ENCODE data around the gene XYLT1. TPM values are rescaled to one million over a fixed set of nuclear protein-coding genes. Genes with fewer than 3 reads are reported as not detected.

XYLT1 gene
- total RNA-seq, 1 experiment from 2014 or later: 25.0 TPM

GRCh38 chr16:17266608-17267313 lies 204.0 kb downstream of the XYLT1 start:
- Mint-ChIP-seq H3K27me3 (ENCODE audit: low read depth) (no peaks in the 10 kb centered on the region), H3K27ac (no peak overlapping the region), H3K9me3 (no peaks in the 10 kb centered on the region), H3K4me1 (peaks cover 23% of the 10 kb centered on the region), H3K36me3 (no peaks in the 10 kb centered on the region), H3K4me3 (no peak overlapping the region)
- CTCF ChIA-PET: interaction anchor here (1.3 to 1.4 kb wide), 2 partner anchors 8 to 201 kb away, joined by 3 to 4 read pairs; no protein-coding TSS in a partner anchor
- TF ChIP-seq GRHL2 (CRISPR knock-in tag; IDR thresholded peaks at IDR 0.05; ENCODE audit: insufficient replicate concordance, severe bottlenecking): no peak
- no peak for TF ChIP-seq GTF2I (CRISPR knock-in tag; conservative IDR thresholded peaks at IDR 0.05)
- TF ChIP-seq RORB (CRISPR knock-in tag; IDR thresholded peaks at IDR 0.05): no peak
- no peak for TF ChIP-seq CTCF (IDR thresholded peaks at IDR 0.05)
- TF ChIP-seq IRF2 (CRISPR knock-in tag; IDR thresholded peaks at IDR 0.05; ENCODE audit: borderline replicate concordance, low read depth): no peak
- DNase-seq (ENCODE audit: low spot score): no peak
- POLR2A ChIA-PET: no interaction called here
- ATAC-seq: peak; percentile 71

- no peak for ATAC-seq
- TF ChIP-seq NR3C1 (CRISPR knock-in tag; conservative IDR thresholded peaks at IDR 0.05; ENCODE audit: low read depth) (no peak), ZNF281 (CRISPR knock-in tag; IDR thresholded peaks at IDR 0.05) (no peak), TEAD4 (CRISPR knock-in tag; IDR thresholded peaks at IDR 0.05) (no peak), AR (CRISPR knock-in tag; IDR thresholded peaks at IDR 0.05) (no peak), GTF2I (CRISPR knock-in tag; conservative IDR thresholded peaks at IDR 0.05) (no peak), KAT7 (CRISPR knock-in tag; IDR thresholded peaks at IDR 0.05; ENCODE audit: borderline replicate concordance) (no peak), PREB (CRISPR knock-in tag; IDR thresholded peaks at IDR 0.05; ENCODE audit: borderline replicate concordance) (no peak), ARID4B (CRISPR knock-in tag; IDR thresholded peaks at IDR 0.05; ENCODE audit: borderline replicate concordance) (no peak), NR1H2 (CRISPR knock-in tag; IDR thresholded peaks at IDR 0.05) (no peak), FOXJ3 (CRISPR knock-in tag; IDR thresholded peaks at IDR 0.05; ENCODE audit: borderline replicate concordance) (no peak), RORB (CRISPR knock-in tag; IDR thresholded peaks at IDR 0.05) (no peak), HMGXB4 (CRISPR knock-in tag; IDR thresholded peaks at IDR 0.05) (no peak)
These were observed 205.6 kb downstream of the XYLT1 start for GRCh38 chr16:17265154-17265553.

More at GRCh38 chr16:17265154-17265553, 205.6 kb downstream of the XYLT1 start:
- no peaks in the 10 kb centered on the region for H3K36me3 Mint-ChIP-seq
- no peaks in the 10 kb centered on the region for H3K27me3 Mint-ChIP-seq (ENCODE audit: low read depth)
- no peak overlapping the region for H3K27ac Mint-ChIP-seq
- no peak overlapping the region for H3K4me3 Mint-ChIP-seq
- CTCF ChIA-PET: no interaction called here
- DNase-seq (ENCODE audit: low spot score): no peak
- POLR2A ChIA-PET: no interaction called here
- H3K4me1 Mint-ChIP-seq: peaks cover 18% of the 10 kb centered on the region
- H3K9me3 Mint-ChIP-seq: no peaks in the 10 kb centered on the region
